HepG2 (cell line): ENCODE data around the gene MAJIN. TPM values are rescaled to one million over a fixed set of nuclear protein-coding genes. Genes with fewer than 3 reads are reported as not detected.

ENCODE experiments used
- AHR ChIP-seq: IDR thresholded peaks from 2 replicates; pipeline ENCODE4 v1.6.1; 2018; ENCODE audit warnings: missing genetic modification reagents, missing compliant biosample characterization
- AKAP8 ChIP-seq: sonication (generic); formaldehyde crosslinking; IDR thresholded peaks from 2 replicates; pipeline ENCODE4 v1.5.1; 2020; ENCODE audit warnings: mild to moderate bottlenecking, missing genetic modification reagents
- ARNT2 ChIP-seq: sonication (generic); formaldehyde crosslinking; IDR thresholded peaks from 2 replicates; pipeline ENCODE4 v1.8.0; 2022; ENCODE audit warnings: mild to moderate bottlenecking, low read depth, missing genetic modification reagents, moderate library complexity
- GLI4 ChIP-seq: sonication (generic); formaldehyde crosslinking; IDR thresholded peaks from 2 replicates; pipeline ENCODE4 v1.5.1; 2020; ENCODE audit warnings: missing genetic modification reagents, mild to moderate bottlenecking, moderate library complexity, borderline replicate concordance
- HHEX ChIP-seq: IDR thresholded peaks from 2 replicates; pipeline ENCODE4 v1.6.1; 2016; ENCODE audit warnings: control low read depth
- HNF4G ChIP-seq, 2 experiments: sonication (generic) in 1 of 2; formaldehyde crosslinking in 1 of 2; IDR thresholded peaks; 2 replicates each; pipeline versions ENCODE4 v1.4.0 to v1.6.1; 2011 to 2020; ENCODE audit warnings: borderline replicate concordance in 2 of 2, low read depth in 2 of 2, mild to moderate bottlenecking in 2 of 2, low read length in 1 of 2, missing genetic modification reagents in 1 of 2, moderate library complexity in 1 of 2
- MAZ ChIP-seq, 2 experiments: sonication (generic) in 1 of 2; formaldehyde crosslinking in 1 of 2; IDR thresholded peaks; 2 replicates each; pipeline versions ENCODE4 v1.5.0 to v1.6.1; 2012 to 2020; ENCODE audit warnings: low read depth in 2 of 2, mild to moderate bottlenecking in 2 of 2, borderline replicate concordance in 1 of 2, improper control_type of control experiment in 1 of 2, low read length in 1 of 2, missing genetic modification reagents in 1 of 2, moderate library complexity in 1 of 2
- SP2 ChIP-seq: sonication (generic); formaldehyde crosslinking; IDR thresholded peaks from 2 replicates; pipeline ENCODE4 v1.5.1; 2020; ENCODE audit warnings: mild to moderate bottlenecking, missing genetic modification reagents
- SRF ChIP-seq: IDR thresholded peaks from 2 replicates; pipeline ENCODE4 v1.6.1; 2011; ENCODE audit warnings: mild to moderate bottlenecking, low read depth, low read length, moderate library complexity
- ZKSCAN8 ChIP-seq: IDR thresholded peaks from 2 replicates; pipeline ENCODE4 v1.6.1; 2016; ENCODE audit warnings: borderline replicate concordance, missing genetic modification reagents, missing compliant biosample characterization
- ZMAT3 ChIP-seq: sonication (generic); formaldehyde crosslinking; conservative IDR thresholded peaks from 2 replicates; pipeline ENCODE4 v1.7.0; 2021; ENCODE audit warnings: missing genetic modification reagents
- ZNF225 ChIP-seq: sonication (generic); formaldehyde crosslinking; IDR thresholded peaks from 2 replicates; pipeline ENCODE4 v1.4.0; 2020; ENCODE audit warnings: mild to moderate bottlenecking, missing genetic modification reagents
- ZNF317 ChIP-seq: sonication (generic); formaldehyde crosslinking; IDR thresholded peaks from 2 replicates; pipeline ENCODE4 v1.5.0; 2020; ENCODE audit warnings: mild to moderate bottlenecking, missing genetic modification reagents
- ZNF777 ChIP-seq: sonication (generic); formaldehyde crosslinking; IDR thresholded peaks from 2 replicates; pipeline ENCODE4 v1.4.0; 2020; ENCODE audit warnings: missing genetic modification reagents
- ZNF792 ChIP-seq: IDR thresholded peaks from 2 replicates; pipeline ENCODE4 v1.6.1; 2016
- ZNF839 ChIP-seq: sonication (generic); formaldehyde crosslinking; IDR thresholded peaks from 2 replicates; pipeline ENCODE4 v1.4.0; 2020; ENCODE audit warnings: missing genetic modification reagents, mild to moderate bottlenecking, borderline replicate concordance
- polyA plus RNA-seq, 8 experiments: library from polyadenylated mRNA; depleted of rRNA in 3 of 8; stranded (reverse) in 7 of 8; unstranded in 1 of 8; fragments of >200 nt; fragmentation: Illumina TruSeq in 4 of 8; extraction: Trizol in 4 of 8; gene quantifications; 2 replicates each; pipeline versions ENCODE4 v1.2.1 to v1.2.3, GENCODE V29; 2011 to 2016; ENCODE audit warnings: low read depth in 4 of 8, missing spikeins in 1 of 8, mixed read lengths in 1 of 8; ENCODE audit not compliant: insufficient read depth in 1 of 8
- total RNA-seq, 5 experiments: library from RNA; depleted of rRNA; stranded (reverse); fragments of >200 nt; fragmentation: Illumina TruSeq; extraction: Trizol; gene quantifications; 2 replicates each; pipeline ENCODE4 v1.2.3, GENCODE V29; 2016; ENCODE audit warnings: low read depth in 1 of 5
- TF ChIP-seq, protein P1 (sequence below): sonication (generic); formaldehyde crosslinking; IDR thresholded peaks from 2 replicates; pipeline ENCODE4 v1.4.0; 2020; ENCODE audit warnings: missing genetic modification reagents
- TF ChIP-seq, protein P2 (sequence below): sonication (generic); formaldehyde crosslinking; IDR thresholded peaks from 2 replicates; pipeline ENCODE4 v1.9.0; 2021; ENCODE audit warnings: missing genetic modification reagents, borderline replicate concordance
- TF ChIP-seq, protein P3 (sequence below): sonication (generic); formaldehyde crosslinking; IDR thresholded peaks from 2 replicates; pipeline ENCODE4 v1.8.0; 2022; ENCODE audit warnings: missing genetic modification reagents, mild to moderate bottlenecking, inconsistent platforms, borderline replicate concordance
- TF ChIP-seq, protein P4 (sequence below): sonication (generic); formaldehyde crosslinking; IDR thresholded peaks from 2 replicates; pipeline ENCODE4 v1.8.1; 2022; ENCODE audit warnings: low read depth, mild to moderate bottlenecking, missing genetic modification reagents

MAJIN gene
- total and polyA plus RNA-seq, 2 of the 13 experiments (the other 11 are each of a cell fraction or from before 2014, with no cell fraction given): not detected

DNA sequence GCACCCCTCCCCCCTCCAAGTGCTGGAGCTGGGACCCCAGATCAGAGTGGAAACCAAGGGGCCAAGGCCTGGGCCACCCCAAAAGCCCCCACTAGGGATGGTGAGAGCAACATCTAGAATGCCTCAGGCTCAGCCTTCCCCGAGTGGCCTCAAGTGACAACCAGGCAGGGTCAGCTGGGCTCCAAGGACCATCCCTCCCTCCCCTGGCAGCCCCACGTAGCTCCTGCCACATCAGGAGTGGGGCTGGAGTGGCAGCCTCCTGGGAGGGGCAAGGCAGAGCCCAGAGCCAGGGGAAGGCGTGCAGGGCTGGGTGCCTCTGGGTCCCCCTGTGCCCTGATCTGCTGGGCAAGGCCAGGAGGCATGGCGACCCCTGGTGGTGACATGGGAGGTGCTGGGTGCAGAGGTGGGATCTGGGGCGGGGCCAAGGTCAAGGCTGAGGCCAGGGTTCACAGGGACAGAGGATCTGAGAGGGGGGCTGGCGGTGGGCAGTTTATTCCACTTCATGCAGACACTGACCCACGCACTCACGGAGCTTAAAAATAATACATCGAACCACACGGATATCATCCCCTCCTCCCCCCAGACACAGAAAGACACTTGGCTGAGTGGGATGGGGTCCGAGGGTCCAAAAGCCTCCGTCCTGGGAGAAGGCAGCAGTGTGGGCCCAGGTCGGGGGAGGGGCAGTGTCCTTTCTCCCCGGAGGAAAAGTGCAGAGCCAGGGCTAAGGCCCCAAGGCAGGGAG, 77.7 kb downstream of the MAJIN start (continued):
- TF ChIP-seq ZNF839 (no peak), MAZ (IDR thresholded peaks at IDR 0.05; ENCODE audit: borderline replicate concordance, low read depth, low read length) (peak; percentile 58; the same call in 1 of the 2 replicates), MAZ (CRISPR knock-in tag; IDR thresholded peaks at IDR 0.05; ENCODE audit: low read depth) (peak; percentile 43; the same call in 1 of the 2 replicates), ZNF225 (CRISPR knock-in tag) (0 out of 2 replicates have a peak, but pooled peaks have one; percentile 22), HNF4G (IDR thresholded peaks at IDR 0.05; ENCODE audit: borderline replicate concordance, low read depth, low read length) (peak; percentile 92), HNF4G (CRISPR knock-in tag; IDR thresholded peaks at IDR 0.05; ENCODE audit: borderline replicate concordance, low read depth) (peak; percentile 98), SRF (0 out of 2 replicates have a peak, but pooled peaks have one; percentile 6), ZNF317 (CRISPR knock-in tag) (peak; percentile 72; the same call in 1 of the 2 replicates), ZNF777 (CRISPR knock-in tag) (no peak), ZNF792 (CRISPR knock-in tag) (no peak; the same call in 1 of the 2 replicates), GLI4 (CRISPR knock-in tag) (peak; percentile 81; the same call in 1 of the 2 replicates), AKAP8 (CRISPR knock-in tag) (no peak; the same call in 1 of the 2 replicates), ZMAT3 (CRISPR knock-in tag) (no peak), AHR (0 out of 2 replicates have a peak, but pooled peaks have one; percentile 35), ARNT2 (CRISPR knock-in tag) (peak; percentile 75; the same call in 1 of the 2 replicates), HHEX (CRISPR knock-in tag) (0 out of 2 replicates have a peak, but pooled peaks have one; percentile 26), ZKSCAN8 (CRISPR knock-in tag) (0 out of 2 replicates have a peak, but pooled peaks have one; percentile 74), SP2 (no peak)
- TF ChIP-seq, protein P1, sequence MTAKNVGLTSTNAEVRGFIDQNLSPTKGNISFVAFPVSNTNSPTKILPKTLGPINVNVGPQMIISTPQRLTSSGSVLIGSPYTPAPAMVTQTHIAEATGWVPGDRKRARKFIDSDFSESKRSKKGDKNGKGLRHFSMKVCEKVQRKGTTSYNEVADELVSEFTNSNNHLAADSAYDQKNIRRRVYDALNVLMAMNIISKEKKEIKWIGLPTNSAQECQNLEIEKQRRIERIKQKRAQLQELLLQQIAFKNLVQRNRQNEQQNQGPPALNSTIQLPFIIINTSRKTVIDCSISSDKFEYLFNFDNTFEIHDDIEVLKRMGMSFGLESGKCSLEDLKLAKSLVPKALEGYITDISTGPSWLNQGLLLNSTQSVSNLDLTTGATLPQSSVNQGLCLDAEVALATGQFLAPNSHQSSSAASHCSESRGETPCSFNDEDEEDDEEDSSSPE: peak; percentile 43; the same call in 1 of the 2 replicates
- TF ChIP-seq, protein P2, sequence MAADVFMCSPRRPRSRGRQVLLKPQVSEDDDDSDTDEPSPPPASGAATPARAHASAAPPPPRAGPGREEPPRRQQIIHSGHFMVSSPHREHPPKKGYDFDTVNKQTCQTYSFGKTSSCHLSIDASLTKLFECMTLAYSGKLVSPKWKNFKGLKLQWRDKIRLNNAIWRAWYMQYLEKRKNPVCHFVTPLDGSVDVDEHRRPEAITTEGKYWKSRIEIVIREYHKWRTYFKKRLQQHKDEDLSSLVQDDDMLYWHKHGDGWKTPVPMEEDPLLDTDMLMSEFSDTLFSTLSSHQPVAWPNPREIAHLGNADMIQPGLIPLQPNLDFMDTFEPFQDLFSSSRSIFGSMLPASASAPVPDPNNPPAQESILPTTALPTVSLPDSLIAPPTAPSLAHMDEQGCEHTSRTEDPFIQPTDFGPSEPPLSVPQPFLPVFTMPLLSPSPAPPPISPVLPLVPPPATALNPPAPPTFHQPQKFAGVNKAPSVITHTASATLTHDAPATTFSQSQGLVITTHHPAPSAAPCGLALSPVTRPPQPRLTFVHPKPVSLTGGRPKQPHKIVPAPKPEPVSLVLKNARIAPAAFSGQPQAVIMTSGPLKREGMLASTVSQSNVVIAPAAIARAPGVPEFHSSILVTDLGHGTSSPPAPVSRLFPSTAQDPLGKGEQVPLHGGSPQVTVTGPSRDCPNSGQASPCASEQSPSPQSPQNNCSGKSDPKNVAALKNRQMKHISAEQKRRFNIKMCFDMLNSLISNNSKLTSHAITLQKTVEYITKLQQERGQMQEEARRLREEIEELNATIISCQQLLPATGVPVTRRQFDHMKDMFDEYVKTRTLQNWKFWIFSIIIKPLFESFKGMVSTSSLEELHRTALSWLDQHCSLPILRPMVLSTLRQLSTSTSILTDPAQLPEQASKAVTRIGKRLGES: no peak
- TF ChIP-seq, protein P3, sequence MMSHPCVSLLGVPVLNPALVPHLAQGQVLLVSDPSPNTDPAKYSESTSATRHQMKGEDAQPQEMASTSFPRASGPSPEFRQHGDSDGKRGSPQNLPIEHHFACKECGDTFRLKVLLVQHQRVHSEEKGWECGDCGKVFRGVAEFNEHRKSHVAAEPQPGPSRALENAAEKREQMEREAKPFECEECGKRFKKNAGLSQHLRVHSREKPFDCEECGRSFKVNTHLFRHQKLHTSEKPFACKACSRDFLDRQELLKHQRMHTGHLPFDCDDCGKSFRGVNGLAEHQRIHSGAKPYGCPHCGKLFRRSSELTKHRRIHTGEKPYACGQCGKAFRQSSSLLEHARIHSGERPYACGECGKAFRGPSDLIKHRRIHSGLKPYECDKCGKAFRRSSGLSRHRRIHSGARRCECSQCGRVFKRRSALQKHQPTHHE: no peak
- TF ChIP-seq, protein P4, sequence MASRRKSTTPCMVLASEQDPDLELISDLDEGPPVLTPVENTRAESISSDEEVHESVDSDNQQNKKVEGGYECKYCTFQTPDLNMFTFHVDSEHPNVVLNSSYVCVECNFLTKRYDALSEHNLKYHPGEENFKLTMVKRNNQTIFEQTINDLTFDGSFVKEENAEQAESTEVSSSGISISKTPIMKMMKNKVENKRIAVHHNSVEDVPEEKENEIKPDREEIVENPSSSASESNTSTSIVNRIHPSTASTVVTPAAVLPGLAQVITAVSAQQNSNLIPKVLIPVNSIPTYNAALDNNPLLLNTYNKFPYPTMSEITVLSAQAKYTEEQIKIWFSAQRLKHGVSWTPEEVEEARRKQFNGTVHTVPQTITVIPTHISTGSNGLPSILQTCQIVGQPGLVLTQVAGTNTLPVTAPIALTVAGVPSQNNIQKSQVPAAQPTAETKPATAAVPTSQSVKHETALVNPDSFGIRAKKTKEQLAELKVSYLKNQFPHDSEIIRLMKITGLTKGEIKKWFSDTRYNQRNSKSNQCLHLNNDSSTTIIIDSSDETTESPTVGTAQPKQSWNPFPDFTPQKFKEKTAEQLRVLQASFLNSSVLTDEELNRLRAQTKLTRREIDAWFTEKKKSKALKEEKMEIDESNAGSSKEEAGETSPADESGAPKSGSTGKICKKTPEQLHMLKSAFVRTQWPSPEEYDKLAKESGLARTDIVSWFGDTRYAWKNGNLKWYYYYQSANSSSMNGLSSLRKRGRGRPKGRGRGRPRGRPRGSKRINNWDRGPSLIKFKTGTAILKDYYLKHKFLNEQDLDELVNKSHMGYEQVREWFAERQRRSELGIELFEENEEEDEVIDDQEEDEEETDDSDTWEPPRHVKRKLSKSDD (CRISPR knock-in tag): peak; percentile 90
